Activated CD8-positive, alpha-beta memory T cell treated with anti-CD3 and anti-CD28 coated beads, Interleukin-2, amount 50 U/mL, for 48 hours (primary cell): Measurements from ENCODE around the gene UGT2A2.

ENCODE experiments used
- DNase-seq: peaks from one replicate; pipeline ENCODE4 v3.0.0-alpha.2; 2020

The UGT2A2 gene

DNA sequence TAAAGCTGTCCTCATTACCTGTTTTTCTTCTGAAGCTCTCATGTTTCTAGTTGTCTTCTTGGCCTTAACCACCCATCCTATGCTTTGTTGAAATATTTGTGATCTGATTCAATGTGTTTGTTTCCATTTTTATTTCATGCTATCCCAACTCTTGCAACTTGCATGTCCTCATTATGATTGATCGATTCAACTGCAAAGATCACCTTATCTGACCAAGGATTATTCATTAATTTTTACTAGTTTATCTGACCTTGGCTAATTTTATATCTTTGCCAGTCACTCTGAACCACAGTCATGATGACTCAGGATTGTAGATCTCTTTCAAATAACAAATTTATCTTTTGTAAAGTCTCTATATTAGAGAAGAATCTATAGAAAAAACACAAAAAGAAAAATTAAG is 70.7 kb downstream of the UGT2A2 start:
- DNase-seq: no peak

DNA sequence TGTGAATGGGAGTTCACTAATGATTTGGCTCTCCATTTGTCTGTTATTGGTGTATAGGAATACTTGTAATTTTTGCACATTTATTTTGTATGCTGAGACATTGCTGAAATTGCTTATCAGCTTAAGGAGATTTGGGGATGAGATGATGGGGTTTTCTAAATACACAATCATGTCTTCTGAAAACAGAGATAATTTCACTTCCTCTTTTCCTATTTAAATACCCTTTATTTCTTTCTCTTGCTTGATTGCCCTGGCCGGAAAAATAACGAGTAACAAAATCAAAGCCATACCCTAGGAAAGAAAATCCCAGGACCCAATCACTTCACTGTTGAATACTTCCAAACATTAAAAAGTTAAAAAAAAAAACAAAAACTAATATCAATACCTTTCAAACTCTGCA is 76.0 kb downstream of the UGT2A2 start:
- no peak for DNase-seq

DNA sequence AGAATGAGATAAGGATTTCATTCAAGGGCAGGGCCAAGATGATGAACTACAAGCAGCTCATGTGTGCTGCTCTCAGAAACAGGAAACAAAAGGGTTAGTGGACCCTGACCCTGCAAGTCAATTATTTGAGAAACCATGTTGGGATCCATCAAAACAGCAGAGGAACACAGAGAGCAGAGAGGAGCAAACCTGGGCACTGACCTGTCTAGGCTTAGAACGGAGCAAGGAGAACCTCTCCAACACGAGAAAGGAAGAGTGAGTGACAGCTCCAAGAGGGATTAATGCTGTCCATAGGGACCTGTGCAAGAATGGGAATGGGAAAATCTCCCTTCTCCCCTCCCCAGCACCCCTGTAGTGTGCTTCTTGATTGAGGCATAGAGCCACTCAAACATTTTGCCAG is 89.8 kb downstream of the UGT2A2 start:
- no peak for DNase-seq

DNA sequence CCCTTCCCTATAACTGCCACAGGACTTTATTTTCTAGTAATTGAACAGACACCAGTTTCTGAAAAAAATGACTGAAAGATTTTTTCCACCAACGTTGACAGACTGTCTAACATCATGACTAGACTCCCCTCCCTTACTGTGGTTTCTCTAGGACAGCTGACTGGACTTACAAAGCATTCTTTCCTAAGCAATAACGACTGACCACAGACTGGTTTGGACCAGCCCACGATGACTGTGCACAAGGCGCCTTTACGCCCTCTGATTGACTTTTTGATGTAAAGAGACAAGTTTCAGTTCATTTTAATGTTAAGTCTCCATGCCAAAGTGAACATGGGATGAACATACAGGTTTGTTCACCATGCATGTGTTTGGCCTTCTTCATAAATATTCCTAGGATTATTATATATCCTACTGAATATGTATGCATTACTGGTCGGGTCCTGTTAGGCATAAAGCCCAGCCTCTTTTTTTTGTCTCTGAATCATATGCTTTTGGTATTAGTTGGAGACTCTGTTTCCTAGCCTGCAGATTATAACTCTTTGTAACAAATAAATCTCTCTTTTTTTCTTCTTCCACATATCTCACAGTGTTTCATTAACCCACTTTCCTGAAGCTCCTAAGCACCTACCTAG is 93.2 kb downstream of the UGT2A2 start:
- DNase-seq: no peak
